Right lobe of liver (tissue), 4 donors: ENCODE data around the gene TMEM204.

Experiments used
- CTCF ChIP-seq, 4 donors: fragments of 200-600 bp in 3 of 4; fragments of 450-650 bp in 1 of 4; IDR thresholded peaks; one replicate each; pipeline versions ENCODE4 v1.5.1 to v1.8.0; 2016 to 2022; ENCODE audit warnings: antibody characterized with exemption in 4 of 4, mild to moderate bottlenecking in 2 of 4
- POLR2A ChIP-seq: fragments of 450-650 bp; IDR thresholded peaks from one replicate; pipeline ENCODE4 v1.6.1; 2017; ENCODE audit warnings: antibody characterized with exemption, mild to moderate bottlenecking
- donor health status: DM: no; HTN: no; CAD: no.
- donor health status: DM: no; HTN: no; CAD: no.
- donor health status: DM: no; HTN: yes; CAD: no.

- no peak for TF ChIP-seq CTCF (IDR thresholded peaks at IDR 0.05)
- no peak for TF ChIP-seq POLR2A
Observed at GRCh38 chr16:1580956-1581355, 47.5 kb downstream of the TMEM204 start.
